Esophagus squamous epithelium (tissue), 5 donors: ENCODE results near the gene KRTAP5-9. TPM values are rescaled to one million over a fixed set of nuclear protein-coding genes. Genes with fewer than 3 reads are reported as not detected.
"Not testable (repeated sequence)": the region's sequence is repeated elsewhere in the genome, so short reads cannot be mapped to it uniquely, and the experiment has no call there.

Source experiments
- DNase-seq: peaks from one replicate; lab custom pipeline; 2025; lab: John Stamatoyannopoulos, UW
- H3K27ac ChIP-seq, 4 donors: fragments of 200-600 bp; sonication (generic); one replicate each; pipeline ENCODE4 v1.5.1; 2016 to 2019; ENCODE audit warnings: mild to moderate bottlenecking in 1 of 4
- H3K27me3 ChIP-seq, 4 donors: fragments of 200-600 bp; sonication (generic); 1 replicate in 3 of 4; 2 replicates in 1 of 4; pipeline versions ENCODE4 v1.5.1 to v1.6.0; 2017 to 2021; ENCODE audit warnings: antibody characterized with exemption in 1 of 4
- H3K36me3 ChIP-seq, 3 donors: fragments of 200-600 bp; sonication (generic); one replicate each; pipeline ENCODE4 v1.5.1; 2016 to 2019
- H3K4me1 ChIP-seq, 3 donors: fragments of 200-600 bp; sonication (generic); one replicate each; pipeline ENCODE4 v1.5.1; 2017 to 2019
- H3K4me3 ChIP-seq, 4 donors: fragments of 200-600 bp; sonication (generic); 1 replicate in 3 of 4; 2 replicates in 1 of 4; pipeline ENCODE4 v1.5.1; 2016 to 2019; ENCODE audit warnings: mild to moderate bottlenecking in 2 of 4, moderate library complexity in 1 of 4
- H3K9me3 ChIP-seq, 3 donors: fragments of 200-600 bp; sonication (generic); one replicate each; pipeline ENCODE4 v1.5.1; 2016 to 2019
- CTCF ChIP-seq, 6 experiments: fragments of 450-650 bp in 4 of 6; fragments of 200-600 bp in 2 of 6; sonication (generic) in 2 of 6; IDR thresholded peaks; one replicate each; pipeline ENCODE4 v1.5.1; 2016 to 2019; ENCODE audit warnings: antibody characterized with exemption in 6 of 6, mild to moderate bottlenecking in 4 of 6, moderate library complexity in 4 of 6
- POLR2A ChIP-seq, 4 donors: fragments of 450-650 bp; IDR thresholded peaks; one replicate each; pipeline ENCODE4 v1.6.1; 2017; ENCODE audit warnings: antibody characterized with exemption in 4 of 4, mild to moderate bottlenecking in 4 of 4, moderate library complexity in 3 of 4
- WGBS, 2 donors: methylation state at CpG; one replicate each; pipeline ENCODE4 v1.1.5; 2018; 5-methylcytosine and 5-hydroxymethylcytosine counted together
- intact Hi-C: fragments of 100-400 bp; cut with DNase I; formaldehyde crosslinking; loops from one replicate; pipeline ENCODE4 v1.15.0; 2022
- total RNA-seq, 4 donors: library from RNA; depleted of rRNA; stranded (reverse); fragments of >200 nt; gene quantifications; one replicate each; pipeline ENCODE4 v1.1.0, GENCODE V29; 2016
- donor health status: DM: yes; HTN: yes; CAD: no.

Gene KRTAP5-9
- total RNA-seq, 4 donors from 2014 or later, result not detected

DNA sequence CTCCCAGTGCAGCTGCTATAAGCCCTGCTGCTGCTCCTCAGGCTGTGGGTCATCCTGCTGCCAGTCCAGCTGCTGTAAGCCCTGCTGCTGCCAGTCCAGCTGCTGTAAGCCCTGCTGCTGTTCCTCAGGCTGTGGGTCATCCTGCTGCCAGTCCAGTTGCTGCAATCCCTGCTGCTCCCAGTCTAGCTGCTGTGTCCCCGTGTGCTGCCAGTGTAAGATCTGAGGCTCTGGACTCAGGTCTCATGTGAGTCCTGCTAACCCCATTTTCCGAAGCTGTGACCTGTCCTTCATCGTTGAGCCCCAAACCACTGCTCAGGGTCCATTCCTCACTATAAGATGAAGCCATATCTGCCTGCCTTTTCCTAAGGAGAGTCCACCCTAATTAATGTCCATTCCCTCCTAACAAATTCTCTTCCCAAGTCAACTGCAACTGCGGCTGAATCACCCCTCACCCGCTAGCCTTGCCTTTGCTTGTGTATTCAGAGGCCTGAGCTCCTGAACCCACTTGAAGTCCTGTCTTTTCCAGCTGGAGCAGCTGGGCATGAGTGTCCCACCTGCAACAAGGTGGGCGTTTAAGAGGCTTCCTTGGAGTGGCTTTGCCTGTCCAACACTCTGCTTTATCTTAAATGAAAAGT is 20.5 kb upstream of the KRTAP5-9 start:
- TF ChIP-seq CTCF (IDR thresholded peaks at IDR 0.05), result no peak
- no peak for TF ChIP-seq POLR2A (IDR thresholded peaks at IDR 0.05)
- 84 to 89% methylated on average over 6 of the region's 6 CpGs for WGBS, 2 donors
- Histone ChIP-seq H3K4me3 (no peak overlapping the region), H3K27me3 (no peaks in the 10 kb centered on the region), H3K36me3 (no peaks in the 10 kb centered on the region), H3K27ac (no peak overlapping the region), H3K4me1 (no peaks in the 10 kb centered on the region), H3K9me3 (no peaks in the 10 kb centered on the region)
- DNase-seq, result no peak
- intact Hi-C loops, result no loop called here

DNA sequence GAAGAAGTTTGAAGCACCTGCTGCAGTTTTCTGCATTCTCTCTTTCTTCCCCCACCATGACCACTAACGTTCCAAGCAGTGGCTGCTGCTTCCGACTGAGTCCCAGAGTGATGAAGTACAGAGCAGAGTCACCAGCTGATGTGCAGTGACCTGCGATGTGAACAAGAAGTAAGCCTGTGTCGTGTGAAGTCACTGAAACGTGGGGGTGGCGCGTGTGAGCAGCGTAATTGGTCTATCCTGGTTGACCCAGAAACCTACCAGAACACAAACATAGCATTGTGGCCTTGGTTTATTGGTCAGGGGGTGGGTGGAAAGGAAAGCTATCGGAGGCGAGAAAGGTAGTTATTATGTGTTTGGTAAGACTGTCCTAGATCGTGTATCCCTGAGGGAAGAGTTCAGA is 17.6 kb upstream of the KRTAP5-9 start:
- no peak overlapping the region for H3K4me3 ChIP-seq
- no peak for DNase-seq
- no peak overlapping the region for H3K27ac ChIP-seq
- no peaks in the 10 kb centered on the region for H3K9me3 ChIP-seq
- 78 to 89% methylated on average over 8 to 11 of the region's 11 CpGs for WGBS, 2 donors
- TF ChIP-seq CTCF (IDR thresholded peaks at IDR 0.05), result no peak
- intact Hi-C loops, result no loop called here
- H3K27me3 ChIP-seq, result no peaks in the 10 kb centered on the region
- no peaks in the 10 kb centered on the region for H3K4me1 ChIP-seq
- H3K36me3 ChIP-seq, result no peaks in the 10 kb centered on the region

- H3K36me3 ChIP-seq, result no peaks in the 10 kb centered on the region
- H3K4me1 ChIP-seq, result no peaks in the 10 kb centered on the region
- no peak overlapping the region for H3K4me3 ChIP-seq
- H3K27me3 ChIP-seq, result no peaks in the 10 kb centered on the region
- H3K9me3 ChIP-seq, result no peaks in the 10 kb centered on the region
- TF ChIP-seq POLR2A (IDR thresholded peaks at IDR 0.05) (no peak), CTCF (IDR thresholded peaks at IDR 0.05) (no peak)
- WGBS, 2 donors, result 76 to 77% methylated on average over 10 of the region's 10 CpGs
- no peak for DNase-seq
- intact Hi-C loops, result no loop called here
- no peak overlapping the region for H3K27ac ChIP-seq
These were observed 16.1 kb upstream of the KRTAP5-9 start for GRCh38 chr11:71532036-71532610.

GRCh38 chr11:71534711-71535608 is 13.3 kb upstream of the KRTAP5-9 start:
- DNase-seq, H3K36me3 ChIP-seq, H3K27me3 ChIP-seq, H3K4me3 ChIP-seq, H3K27ac ChIP-seq, H3K9me3 ChIP-seq, intact Hi-C loops, H3K4me1 ChIP-seq: not testable (repeated sequence)
- WGBS, 2 donors, result 74% methylated on average over 16 to 17 of the region's 17 CpGs

DNA sequence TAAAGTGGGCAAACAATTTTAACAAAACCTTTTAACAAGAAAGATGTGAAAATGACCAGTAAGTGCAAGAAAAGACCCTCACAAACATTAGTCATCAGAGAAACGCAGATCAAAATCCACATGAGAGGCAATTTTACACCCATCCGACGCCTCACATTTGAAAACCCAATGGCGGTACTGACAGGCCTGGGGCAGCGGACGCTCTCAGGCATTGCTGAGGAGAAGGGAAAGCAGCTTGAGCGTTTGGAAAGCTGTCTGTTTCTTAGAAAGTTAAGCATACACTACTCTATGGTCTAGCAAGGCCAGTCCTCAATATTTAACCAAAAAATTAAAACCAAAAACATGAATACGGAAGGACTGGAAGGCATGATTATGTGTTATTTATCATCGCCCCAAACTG is 12.4 kb upstream of the KRTAP5-9 start:
- no peak overlapping the region for H3K27ac ChIP-seq
- 84 to 86% methylated on average over 9 of the region's 9 CpGs for WGBS, 2 donors
- no peaks in the 10 kb centered on the region for H3K36me3 ChIP-seq
- no peaks in the 10 kb centered on the region for H3K9me3 ChIP-seq
- intact Hi-C loops, result no loop called here
- TF ChIP-seq POLR2A (IDR thresholded peaks at IDR 0.05) (no peak), CTCF (IDR thresholded peaks at IDR 0.05) (no peak)
- H3K27me3 ChIP-seq, result no peaks in the 10 kb centered on the region
- no peaks in the 10 kb centered on the region for H3K4me1 ChIP-seq
- no peak overlapping the region for H3K4me3 ChIP-seq
- no peak for DNase-seq
